A549 (cell line): ENCODE data around the gene UNC5A. TPM values are rescaled to one million over a fixed set of nuclear protein-coding genes. Genes with fewer than 3 reads are reported as not detected.

Source experiments
- ATAC-seq, 2 experiments: fragments of 200-7000 bp in 1 of 2; fragments of >200 bp in 1 of 2; cut with Nextera tagmentation in 1 of 2; cut with Tn5 transposase in 1 of 2; 3 replicates each; pipeline versions ENCODE4 v1.8.0 to v1.9.1; 2018 to 2020; ENCODE audit warnings: mild to moderate bottlenecking in 1 of 2, moderate library complexity in 1 of 2
- CTCF ChIA-PET: fragments of 300-600 bp; sonication (Branson Sonifier 250); formaldehyde crosslinking; extraction: SDS; loops from one replicate; lab custom pipeline; 2021; ENCODE audit warnings: antibody characterized with exemption, inconsistent platforms; lab: Yijun Ruan, JAX
- POLR2A ChIA-PET: fragments of 350-600 bp; formaldehyde crosslinking; extraction: SDS; loops from one replicate; lab custom pipeline; 2021; ENCODE audit warnings: antibody characterized with exemption, inconsistent platforms; lab: Yijun Ruan, JAX
- DNase-seq, 2 experiments: peaks; one replicate each; pipeline versions ENCODE4 v3.0.0 to v3.0.0-alpha.2; 2011 to 2016; ENCODE audit warnings: low read depth in 1 of 2, low spot score in 1 of 2
- FAIRE-seq: peaks from 2 replicates; lab custom pipeline; 2011; peaks lifted over from hg19 to GRCh38; lab: Jason Lieb, UNC
- H3K27ac ChIP-seq, 2 experiments: fragments of >200 bp; sonication (Bioruptor Twin); formaldehyde crosslinking; 3 replicates each; pipeline ENCODE4 v1.5.1; 2016 to 2017
- H3K4me1 ChIP-seq: fragments of >200 bp; sonication (Bioruptor Twin); formaldehyde crosslinking; 3 replicates; pipeline ENCODE4 v1.6.1; 2016
- H3K4me2 ChIP-seq: fragments of >200 bp; sonication (Bioruptor Twin); formaldehyde crosslinking; 3 replicates; pipeline ENCODE4 v1.6.1; 2016
- H3K4me3 ChIP-seq: fragments of >200 bp; sonication (Bioruptor Twin); formaldehyde crosslinking; 3 replicates; pipeline ENCODE4 v1.5.1; 2016
- H3K9me3 ChIP-seq: fragments of >200 bp; sonication (Bioruptor Twin); formaldehyde crosslinking; 3 replicates; pipeline ENCODE4 v1.6.1; 2016
- ATOH8 ChIP-seq: fragments of 250-450 bp; sonication (Bioruptor Pico); IDR thresholded peaks from 2 replicates; pipeline ENCODE4 v1.5.0; 2020; ENCODE audit warnings: low read depth, mild to moderate bottlenecking, moderate library complexity
- CBX2 ChIP-seq: fragments of 200-600 bp; sonication (generic); IDR thresholded peaks from 2 replicates; pipeline ENCODE4 v1.6.1; 2016; ENCODE audit warnings: low read depth, mild to moderate bottlenecking, borderline replicate concordance
- CHD4 ChIP-seq: fragments of 200-600 bp; sonication (generic); IDR thresholded peaks from 2 replicates; pipeline ENCODE4 v1.6.1; 2016; ENCODE audit warnings: antibody characterized with exemption, mild to moderate bottlenecking, borderline replicate concordance
- E2F6 ChIP-seq: IDR thresholded peaks from 2 replicates; pipeline ENCODE4 v1.6.1; 2012; ENCODE audit warnings: low read depth, borderline replicate concordance
- EP300 ChIP-seq, 2 experiments: fragments of >200 bp; sonication (Bioruptor Twin); formaldehyde crosslinking; IDR thresholded peaks; 2 replicates in 1 of 2; 3 replicates in 1 of 2; pipeline ENCODE4 v1.6.1; 2016 to 2017
- FOSL2 ChIP-seq, 2 experiments: fragments of 450-650 bp in 1 of 2; fragments of >200 bp in 1 of 2; sonication (Bioruptor Twin) in 1 of 2; formaldehyde crosslinking; IDR thresholded peaks; 2 replicates each; pipeline versions ENCODE4 v1.5.0 to v1.6.1; 2016 to 2020; ENCODE audit warnings: mild to moderate bottlenecking in 1 of 2, moderate library complexity in 1 of 2
- GATA3 ChIP-seq: IDR thresholded peaks from 2 replicates; pipeline ENCODE4 v1.6.1; 2012; ENCODE audit warnings: borderline replicate concordance
- HDAC2 ChIP-seq: fragments of 200-600 bp; sonication (generic); IDR thresholded peaks from 2 replicates; pipeline ENCODE4 v1.6.1; 2016
- HEYL ChIP-seq: fragments of 250-450 bp; sonication (Bioruptor Pico); IDR thresholded peaks from 2 replicates; pipeline ENCODE4 v1.8.0; 2021; ENCODE audit warnings: mild to moderate bottlenecking, moderate library complexity
- HOXA7 ChIP-seq: fragments of 250-450 bp; sonication (Bioruptor Pico); IDR thresholded peaks from 2 replicates; pipeline ENCODE4 v1.5.0; 2020; ENCODE audit warnings: mild to moderate bottlenecking, moderate library complexity
- JUNB ChIP-seq: fragments of >200 bp; sonication (Bioruptor Twin); formaldehyde crosslinking; IDR thresholded peaks from 2 replicates; pipeline ENCODE4 v1.6.1; 2016
- MAFK ChIP-seq: fragments of 450-650 bp; IDR thresholded peaks from 2 replicates; pipeline ENCODE4 v1.6.1; 2014; ENCODE audit not compliant: partially characterized antibody
- MAZ ChIP-seq: fragments of 150-350 bp; IDR thresholded peaks from 2 replicates; pipeline ENCODE4 v1.6.1; 2014; ENCODE audit warnings: antibody characterized with exemption, low read depth, low read length, borderline replicate concordance
- MYC ChIP-seq: IDR thresholded peaks from 2 replicates; pipeline ENCODE4 v1.6.1; 2012; ENCODE audit warnings: mild to moderate bottlenecking, inconsistent platforms, low read length, improper control_type of control experiment, borderline replicate concordance
- POLR2A ChIP-seq: IDR thresholded peaks from 2 replicates; pipeline ENCODE4 v1.6.1; 2012; ENCODE audit warnings: mild to moderate bottlenecking, low read length
- RARB ChIP-seq: fragments of 250-450 bp; sonication (Bioruptor Pico); IDR thresholded peaks from 2 replicates; pipeline ENCODE4 v1.8.0; 2021; ENCODE audit warnings: mild to moderate bottlenecking, moderate library complexity
- TFCP2L1 ChIP-seq: fragments of 250-450 bp; sonication (Bioruptor Pico); IDR thresholded peaks from 2 replicates; pipeline ENCODE4 v1.5.0; 2021; ENCODE audit warnings: mild to moderate bottlenecking
- WGBS: methylation state at CpG from one replicate; pipeline ENCODE4 v1.1.6; 2017; ENCODE audit errors: missing lambda C conversion rate; 5-methylcytosine and 5-hydroxymethylcytosine counted together
- polyA plus RNA-seq, 4 experiments: library from polyadenylated mRNA; depleted of rRNA in 3 of 4; stranded (reverse); fragments of >200 nt; fragmentation: RNase III in 1 of 4; extraction: RNeasy Plus Mini Kit Qiagen cat#74134 plus additional on column Dnase treatment in 1 of 4; gene quantifications; 2 replicates in 3 of 4; 3 replicates in 1 of 4; pipeline ENCODE4 v1.2.3, GENCODE V29; 2011 to 2017
- TF ChIP-seq, protein P1 (sequence below): fragments of 450-650 bp; IDR thresholded peaks from 2 replicates; pipeline ENCODE4 v1.6.1; 2014; ENCODE audit warnings: antibody characterized with exemption
- TF ChIP-seq, protein P2 (sequence below): fragments of >200 bp; sonication (Bioruptor Twin); formaldehyde crosslinking; IDR thresholded peaks from 3 replicates; pipeline ENCODE4 v1.6.1; 2016

The UNC5A gene
- polyA plus RNA-seq, 2 of the 4 experiments (the other 2 are of a cell fraction): 0.03 to 0.14 TPM

- Histone ChIP-seq H3K27ac (no peak overlapping the region), H3K4me1 (peaks cover 15% of the 10 kb centered on the region; the same call in 2 of the 3 replicates), H3K4me2 (no peak overlapping the region), H3K9me3 (no peaks in the 10 kb centered on the region)
- ATAC-seq (no peak), FAIRE-seq (no peak)
- CTCF ChIA-PET: interaction anchor here (0.8 kb wide), 1 partner anchor 47 kb away, joined by 3 read pairs; no protein-coding TSS in a partner anchor
- POLR2A ChIA-PET: no interaction called here
- WGBS: 56% methylated on average over 21 of the region's 21 CpGs
- no peak for TF ChIP-seq TFCP2L1 (CRISPR knock-in tag)
- TF ChIP-seq MAFK: no peak
- no peak for TF ChIP-seq HDAC2
- TF ChIP-seq, protein P1, sequence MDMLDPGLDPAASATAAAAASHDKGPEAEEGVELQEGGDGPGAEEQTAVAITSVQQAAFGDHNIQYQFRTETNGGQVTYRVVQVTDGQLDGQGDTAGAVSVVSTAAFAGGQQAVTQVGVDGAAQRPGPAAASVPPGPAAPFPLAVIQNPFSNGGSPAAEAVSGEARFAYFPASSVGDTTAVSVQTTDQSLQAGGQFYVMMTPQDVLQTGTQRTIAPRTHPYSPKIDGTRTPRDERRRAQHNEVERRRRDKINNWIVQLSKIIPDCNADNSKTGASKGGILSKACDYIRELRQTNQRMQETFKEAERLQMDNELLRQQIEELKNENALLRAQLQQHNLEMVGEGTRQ: no peak
- no peak for TF ChIP-seq HEYL (CRISPR knock-in tag)
- TF ChIP-seq RARB (CRISPR knock-in tag): no peak
- no peak for TF ChIP-seq EP300 (IDR thresholded peaks at IDR 0.05)
- TF ChIP-seq CBX2: no peak
- no peak for TF ChIP-seq POLR2A
- TF ChIP-seq GATA3: no peak
- TF ChIP-seq, protein P2, sequence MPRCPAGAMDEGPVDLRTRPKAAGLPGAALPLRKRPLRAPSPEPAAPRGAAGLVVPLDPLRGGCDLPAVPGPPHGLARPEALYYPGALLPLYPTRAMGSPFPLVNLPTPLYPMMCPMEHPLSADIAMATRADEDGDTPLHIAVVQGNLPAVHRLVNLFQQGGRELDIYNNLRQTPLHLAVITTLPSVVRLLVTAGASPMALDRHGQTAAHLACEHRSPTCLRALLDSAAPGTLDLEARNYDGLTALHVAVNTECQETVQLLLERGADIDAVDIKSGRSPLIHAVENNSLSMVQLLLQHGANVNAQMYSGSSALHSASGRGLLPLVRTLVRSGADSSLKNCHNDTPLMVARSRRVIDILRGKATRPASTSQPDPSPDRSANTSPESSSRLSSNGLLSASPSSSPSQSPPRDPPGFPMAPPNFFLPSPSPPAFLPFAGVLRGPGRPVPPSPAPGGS: no peak
- no peak for TF ChIP-seq MAZ
- no peak for TF ChIP-seq JUNB
- TF ChIP-seq HOXA7 (CRISPR knock-in tag): no peak
- no peak for TF ChIP-seq ATOH8 (CRISPR knock-in tag)
- TF ChIP-seq, all 56 proteins: peak for 0
- H3K4me3 ChIP-seq: no peak overlapping the region
- no peak for DNase-seq
Measured at GRCh38 chr5:176776141-176776865, 34.1 kb upstream of the UNC5A start.

GRCh38 chr5:176776916-176777315 lies 33.4 kb upstream of the UNC5A start:
- FAIRE-seq: no peak
- TF ChIP-seq FOSL2 (IDR thresholded peaks at IDR 0.05) (no peak), FOSL2 (CRISPR knock-in tag; IDR thresholded peaks at IDR 0.05) (no peak), MYC (no peak), RARB (CRISPR knock-in tag) (no peak), E2F6 (no peak), CHD4 (no peak)
- TF ChIP-seq, protein P2: no peak
- no peak overlapping the region for H3K27ac ChIP-seq
- 65% methylated on average over 7 of the region's 8 CpGs for WGBS
- no peak for DNase-seq
- peaks cover 15% of the 10 kb centered on the region; the same call in 2 of the 3 replicates for H3K4me1 ChIP-seq
- H3K4me2 ChIP-seq: no peak overlapping the region
- no peak overlapping the region for H3K4me3 ChIP-seq
- ChIA-PET CTCF (interaction anchor here (0.8 kb wide), 1 partner anchor 47 kb away, joined by 3 read pairs; no protein-coding TSS in a partner anchor), POLR2A (no interaction called here)
- ATAC-seq: no peak
- no peaks in the 10 kb centered on the region for H3K9me3 ChIP-seq
